GM12878 (cell line): ENCODE measurements around the gene SIRT3. TPM values are rescaled to one million over a fixed set of nuclear protein-coding genes. Genes with fewer than 3 reads are reported as not detected.

ENCODE experiments used
- ATAC-seq: fragments of 200-7000 bp; cut with Tn5 transposase; 3 replicates; pipeline ENCODE4 v1.9.1; 2020; ENCODE audit warnings: mild to moderate bottlenecking, moderate library complexity
- BruUV-seq: library from RNA; stranded (reverse); fragments of 400-500 nt; replicated peaks from 2 replicates; lab custom pipeline; 2021; lab: Mats Ljungman, UMichigan
- CTCF ChIA-PET: fragments of 300-600 bp; sonication (Branson Sonifier 250); formaldehyde crosslinking; extraction: SDS; loops from one replicate; lab custom pipeline; 2021; ENCODE audit warnings: inconsistent platforms; lab: Yijun Ruan, JAX
- POLR2A ChIA-PET: fragments of 350-600 bp; formaldehyde crosslinking; extraction: SDS; loops from one replicate; lab custom pipeline; 2021; ENCODE audit warnings: inconsistent platforms; lab: Charles Lee
- RAD21 ChIA-PET: fragments of 300-600 bp; sonication (Branson Sonifier 250); formaldehyde crosslinking; loops from one replicate; lab custom pipeline; 2023; ENCODE audit warnings: antibody characterized with exemption; ENCODE audit not compliant: unreplicated experiment; lab: Charles Lee
- SMC1A ChIA-PET: fragments of 300-600 bp; sonication (Branson Sonifier 250); formaldehyde crosslinking; loops from one replicate; lab custom pipeline; 2023; ENCODE audit not compliant: unreplicated experiment, uncharacterized antibody; lab: Charles Lee
- DNase-seq: peaks from one replicate; pipeline ENCODE4 v3.0.0-alpha.2; 2011; ENCODE audit warnings: low read depth, low spot score
- FAIRE-seq: peaks from 3 replicates; lab custom pipeline; 2011; peaks lifted over from hg19 to GRCh38; lab: Jason Lieb, UNC
- H2AFZ ChIP-seq: 2 replicates; pipeline ENCODE4 v1.6.0; 2011; ENCODE audit warnings: low read depth, low read length, control low read depth; ENCODE audit not compliant: control insufficient read depth
- H3K27ac ChIP-seq: 2 replicates; pipeline ENCODE4 v1.5.1; 2011; ENCODE audit warnings: control low read depth; ENCODE audit not compliant: control insufficient read depth, insufficient read depth
- H3K27me3 ChIP-seq, 2 experiments: replicated peaks in 1 of 2; 2 replicates each; pipeline versions ENCODE4 v1.6.0 to v1.6.1; 2011; ENCODE audit warnings: low read length in 1 of 2; ENCODE audit not compliant: control insufficient read depth in 2 of 2, insufficient read depth in 2 of 2
- H3K36me3 ChIP-seq, 2 experiments: 2 replicates each; pipeline ENCODE4 v1.5.1; 2011; ENCODE audit warnings: low read length in 1 of 2; ENCODE audit not compliant: control insufficient read depth in 2 of 2, insufficient read depth in 2 of 2
- H3K4me1 ChIP-seq: 2 replicates; pipeline ENCODE4 v1.6.1; 2011; ENCODE audit warnings: mild to moderate bottlenecking, low read length, moderate library complexity, mixed read lengths; ENCODE audit not compliant: control insufficient read depth, insufficient read depth
- H3K4me2 ChIP-seq: 2 replicates; pipeline ENCODE4 v1.6.0; 2011; ENCODE audit warnings: control low read depth; ENCODE audit not compliant: control insufficient read depth, insufficient read depth
- H3K4me3 ChIP-seq: fragments of 200-600 bp; sonication (generic); 2 replicates; pipeline ENCODE4 v1.5.1; 2016
- H3K79me2 ChIP-seq: 2 replicates; pipeline ENCODE4 v1.6.0; 2011; ENCODE audit warnings: low read length; ENCODE audit not compliant: control insufficient read depth, insufficient read depth
- H3K9ac ChIP-seq: 2 replicates; pipeline ENCODE4 v1.8.0; 2011; ENCODE audit warnings: low read length, control low read depth, mixed read lengths; ENCODE audit not compliant: control insufficient read depth, insufficient read depth
- H3K9me3 ChIP-seq: replicated peaks from 3 replicates; pipeline ENCODE4 v1.5.1; 2011; ENCODE audit warnings: mild to moderate bottlenecking, low read length; ENCODE audit not compliant: control insufficient read depth, insufficient read depth
- H4K20me1 ChIP-seq: 2 replicates; pipeline ENCODE4 v1.6.0; 2011; ENCODE audit not compliant: control insufficient read depth, insufficient read depth
- BACH1 ChIP-seq: fragments of 450-650 bp; IDR thresholded peaks from 2 replicates; pipeline ENCODE4 v1.6.1; 2017; ENCODE audit warnings: mild to moderate bottlenecking, borderline replicate concordance
- BCL11A ChIP-seq: IDR thresholded peaks from 2 replicates; pipeline ENCODE4 v1.6.1; 2011; ENCODE audit warnings: low read depth, low read length
- BCL3 ChIP-seq: IDR thresholded peaks from 2 replicates; pipeline ENCODE4 v1.6.1; 2011; ENCODE audit warnings: borderline replicate concordance, low read depth, mild to moderate bottlenecking, moderate library complexity, low read length; ENCODE audit not compliant: insufficient read depth, poor library complexity, severe bottlenecking
- EGR1 ChIP-seq, 2 experiments: IDR thresholded peaks; 1 replicate in 1 of 2; 2 replicates in 1 of 2; pipeline ENCODE4 v1.6.1; 2011 to 2012; ENCODE audit warnings: low read depth in 2 of 2, low read length in 2 of 2, borderline replicate concordance in 1 of 2, mild to moderate bottlenecking in 1 of 2, moderate library complexity in 1 of 2
- FOS ChIP-seq: IDR thresholded peaks from 3 replicates; pipeline ENCODE4 v1.6.1; 2011; ENCODE audit warnings: borderline replicate concordance; ENCODE audit not compliant: insufficient read length; ENCODE audit errors: extremely low read depth
- GATAD2B ChIP-seq: fragments of 450-650 bp; conservative IDR thresholded peaks from 2 replicates; pipeline ENCODE4 v1.6.1; 2017; ENCODE audit warnings: low read depth, mild to moderate bottlenecking, moderate library complexity
- HCFC1 ChIP-seq: fragments of 150-350 bp; IDR thresholded peaks from 2 replicates; pipeline ENCODE4 v1.6.1; 2014; ENCODE audit warnings: low read length
- HDGF ChIP-seq: fragments of 450-650 bp; IDR thresholded peaks from 2 replicates; pipeline ENCODE4 v1.6.1; 2016; ENCODE audit warnings: antibody characterized with exemption
- MYB ChIP-seq: fragments of 150-350 bp; IDR thresholded peaks from 2 replicates; pipeline ENCODE4 v1.6.1; 2014; ENCODE audit warnings: mild to moderate bottlenecking, low read depth, low read length, borderline replicate concordance
- NRF1 ChIP-seq: conservative IDR thresholded peaks from 2 replicates; pipeline ENCODE4 v1.6.1; 2011; ENCODE audit warnings: mild to moderate bottlenecking, low read depth, low read length, improper control_type of control experiment
- PAX5 ChIP-seq: IDR thresholded peaks from 2 replicates; pipeline ENCODE4 v1.6.1; 2011; ENCODE audit warnings: low read depth, low read length, borderline replicate concordance
- PRDM15 ChIP-seq: fragments of 450-650 bp; formaldehyde crosslinking; IDR thresholded peaks from 2 replicates; pipeline ENCODE4 v1.4.0; 2020; ENCODE audit warnings: mild to moderate bottlenecking, moderate library complexity
- RAD51 ChIP-seq: fragments of 450-650 bp; IDR thresholded peaks from 2 replicates; pipeline ENCODE4 v1.6.1; 2016; ENCODE audit warnings: moderate library complexity, mild to moderate bottlenecking, inconsistent platforms
- RCOR1 ChIP-seq: conservative IDR thresholded peaks from 2 replicates; pipeline ENCODE4 v1.6.1; 2012; ENCODE audit warnings: low read depth, low read length, improper control_type of control experiment
- SPI1 ChIP-seq: IDR thresholded peaks from 2 replicates; pipeline ENCODE4 v1.6.1; 2011; ENCODE audit warnings: low read depth, mild to moderate bottlenecking, low read length, moderate library complexity, borderline replicate concordance; ENCODE audit not compliant: insufficient read depth
- SREBF2 ChIP-seq: IDR thresholded peaks from 2 replicates; pipeline ENCODE4 v1.6.1; 2012; ENCODE audit warnings: mild to moderate bottlenecking, low read length
- STAT3 ChIP-seq: IDR thresholded peaks from 2 replicates; pipeline ENCODE4 v1.6.1; 2011; ENCODE audit warnings: low read depth, low read length, improper control_type of control experiment
- SUPT20H ChIP-seq: IDR thresholded peaks from 2 replicates; pipeline ENCODE4 v1.6.1; 2011; ENCODE audit warnings: low read depth, mild to moderate bottlenecking, low read length, moderate library complexity, borderline replicate concordance; ENCODE audit not compliant: control insufficient read depth
- TBL1XR1 ChIP-seq: IDR thresholded peaks from 2 replicates; pipeline ENCODE4 v1.6.1; 2012; ENCODE audit warnings: low read depth, low read length, improper control_type of control experiment
- ZSCAN29 ChIP-seq: fragments of 450-650 bp; IDR thresholded peaks from 2 replicates; pipeline ENCODE4 v1.6.1; 2017; ENCODE audit warnings: mild to moderate bottlenecking, moderate library complexity
- WGBS: methylation state at CpG from one replicate; pipeline ENCODE4 v1.1.6; 2016; ENCODE audit warnings: low lambda C conversion rate; ENCODE audit not compliant: insufficient replicate concordance, insufficient coverage; ENCODE audit errors: missing lambda C conversion rate; 5-methylcytosine and 5-hydroxymethylcytosine counted together
- in situ Hi-C: fragments of 300-500 bp; cut with MboI; formaldehyde crosslinking; loops from 9 replicates; pipeline ENCODE4 v1.14.3; 2018; ENCODE audit warnings: mixed read lengths
- intact Hi-C: fragments of 100-400 bp; cut with micrococcal nuclease; formaldehyde crosslinking; loops from one replicate; pipeline ENCODE4 v1.14.2; 2022; ENCODE audit not compliant: unreplicated experiment
- polyA plus RNA-seq, 11 experiments: library from polyadenylated mRNA; depleted of rRNA in 4 of 11; unstranded in 6 of 11; stranded (reverse) in 5 of 11; fragments of >200 nt; fragmentation: Nextera tagmentation in 4 of 11; fragmentation: Illumina TruSeq in 1 of 11; extraction: Ambion mirVana in 4 of 11; extraction: Trizol in 1 of 11; gene quantifications; 1 replicate in 1 of 11; 2 replicates in 10 of 11; pipeline versions ENCODE4 v1.2.1 to v1.2.3, GENCODE V29; 2011 to 2016; ENCODE audit warnings: inconsistent platforms in 2 of 11, missing spikeins in 2 of 11, low read depth in 1 of 11
- total RNA-seq, 4 experiments: library from RNA; depleted of rRNA in 3 of 4; stranded (reverse); fragments of >200 nt in 3 of 4; fragmentation: Illumina TruSeq in 1 of 4; extraction: Trizol in 1 of 4; gene quantifications; 2 replicates each; pipeline versions ENCODE4 v1.2.1 to v1.2.3, GENCODE V29; 2013 to 2021

SIRT3 gene
- total and polyA plus RNA-seq, 10 of the 15 experiments (the other 5 are each of a cell fraction or from before 2014, with no cell fraction given): 0.90 to 23.2 (median 12.6) TPM

GRCh38 chr11:285894-286220 is 49.7 kb upstream of the SIRT3 start:
- no peak for DNase-seq
- no peak overlapping the region for H3K27ac ChIP-seq
- RAD21 ChIA-PET: no interaction called here
- no TSS peak for BruUV-seq
- no peaks in the 10 kb centered on the region for H3K9me3 ChIP-seq
- H3K4me2 ChIP-seq: no peak overlapping the region
- POLR2A ChIA-PET: interaction anchor here (0.7 kb wide), 1 partner anchor 415 kb away, joined by 3 read pairs; no protein-coding TSS in a partner anchor
- no peak overlapping the region for H3K9ac ChIP-seq
- no peak overlapping the region for H2AFZ ChIP-seq
- H3K4me3 ChIP-seq: no peak overlapping the region
- no peak for ATAC-seq
- no peak for TF ChIP-seq SREBF2
- TF ChIP-seq STAT3: no peak
- TF ChIP-seq RAD51: no peak
- TF ChIP-seq EGR1 (IDR thresholded peaks at IDR 0.05; ENCODE audit: borderline replicate concordance in 1 of 2, low read depth in 2 of 2, low read length in 2 of 2): no peak
- TF ChIP-seq HDGF: no peak
- TF ChIP-seq SUPT20H: no peak
- TF ChIP-seq RCOR1: no peak
- TF ChIP-seq GATAD2B: no peak
- TF ChIP-seq TBL1XR1: no peak
- TF ChIP-seq BCL3: no peak
- no peak for TF ChIP-seq NRF1
- no peak for TF ChIP-seq HCFC1
- TF ChIP-seq PRDM15: no peak
- TF ChIP-seq BCL11A: no peak
- TF ChIP-seq MYB: no peak
- no peak for TF ChIP-seq PAX5
- TF ChIP-seq FOS: no peak
- TF ChIP-seq BACH1: no peak
- TF ChIP-seq SPI1: no peak
- TF ChIP-seq ZSCAN29: no peak
- SMC1A ChIA-PET: interaction anchor here (0.6 to 1.7 kb wide), 2 partner anchors 10 to 11 kb away, joined by 3 to 4 read pairs; no protein-coding TSS in a partner anchor
- no peak for FAIRE-seq
- intact Hi-C loops: no loop called here
- WGBS: 24% methylated on average over 8 of the region's 8 CpGs
- H3K27me3 ChIP-seq: peaks cover 8 to 11% of the 10 kb centered on the region in 2 experiments
- CTCF ChIA-PET: no interaction called here
- H3K36me3 ChIP-seq: no peaks in the 10 kb centered on the region
- H3K4me1 ChIP-seq: peaks cover 8% of the 10 kb centered on the region; the same call in 1 of the 2 replicates
- no peaks in the 10 kb centered on the region for H4K20me1 ChIP-seq
- in situ Hi-C loops: no loop called here
- H3K79me2 ChIP-seq: no peaks in the 10 kb centered on the region
